GM08714 (cell line): ENCODE measurements around the gene ZNF618.

Experiments
- H3K4me3 ChIP-seq: fragments of 200-500 bp; sonication (Bioruptor generic); 2 replicates; pipeline ENCODE4 v1.5.1; 2014; ENCODE audit warnings: mild to moderate bottlenecking, low read length, inconsistent platforms
- ZNF274 ChIP-seq: IDR thresholded peaks from 2 replicates; pipeline ENCODE4 v1.6.1; 2012; ENCODE audit warnings: mild to moderate bottlenecking, low read depth, low read length

Gene ZNF618

GRCh38 chr9:113930390-113930783 is 54.3 kb downstream of the ZNF618 start:
- no peak overlapping the region for H3K4me3 ChIP-seq
- no peak for TF ChIP-seq ZNF274

DNA sequence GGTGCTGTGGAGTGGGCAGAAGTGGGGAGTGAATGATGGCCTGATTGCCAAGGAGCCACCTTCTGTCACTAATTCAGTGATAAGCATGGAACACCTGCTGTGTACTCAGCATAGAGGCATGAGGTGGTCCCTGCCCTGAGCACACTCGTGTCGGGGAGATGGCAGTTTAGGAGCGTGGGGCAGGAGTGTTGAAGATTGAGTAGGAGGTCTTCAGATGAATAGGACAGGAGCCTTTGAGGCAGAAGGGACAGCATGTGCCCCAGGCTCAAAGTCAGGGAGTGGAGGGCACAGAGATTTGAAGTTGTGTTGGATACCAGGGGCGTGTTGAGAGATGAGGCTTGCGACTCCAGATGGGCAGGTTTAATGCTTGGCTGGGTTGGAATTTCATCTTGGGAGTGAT is 55.0 kb downstream of the ZNF618 start:
- TF ChIP-seq ZNF274: no peak
- no peak overlapping the region for H3K4me3 ChIP-seq

DNA sequence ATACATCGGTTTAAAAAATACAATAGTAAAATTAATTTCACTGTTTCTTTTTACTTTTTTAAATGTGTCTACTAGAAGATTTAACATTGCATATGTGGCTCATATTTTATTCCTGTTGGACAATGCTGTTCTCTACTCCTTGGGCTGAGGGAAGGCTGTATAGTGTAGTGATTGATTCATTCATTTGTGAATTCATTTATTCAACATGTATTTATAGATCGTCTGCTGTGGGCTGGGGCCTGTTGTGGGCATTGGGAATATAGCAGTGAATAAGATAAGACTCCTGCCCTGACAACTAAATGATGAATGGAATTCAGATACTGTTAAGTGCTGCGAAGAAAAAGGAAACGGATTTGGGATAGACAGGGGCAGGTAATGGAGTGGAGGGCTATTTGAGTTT is 55.7 kb downstream of the ZNF618 start:
- TF ChIP-seq ZNF274: no peak
- H3K4me3 ChIP-seq: no peak overlapping the region

DNA sequence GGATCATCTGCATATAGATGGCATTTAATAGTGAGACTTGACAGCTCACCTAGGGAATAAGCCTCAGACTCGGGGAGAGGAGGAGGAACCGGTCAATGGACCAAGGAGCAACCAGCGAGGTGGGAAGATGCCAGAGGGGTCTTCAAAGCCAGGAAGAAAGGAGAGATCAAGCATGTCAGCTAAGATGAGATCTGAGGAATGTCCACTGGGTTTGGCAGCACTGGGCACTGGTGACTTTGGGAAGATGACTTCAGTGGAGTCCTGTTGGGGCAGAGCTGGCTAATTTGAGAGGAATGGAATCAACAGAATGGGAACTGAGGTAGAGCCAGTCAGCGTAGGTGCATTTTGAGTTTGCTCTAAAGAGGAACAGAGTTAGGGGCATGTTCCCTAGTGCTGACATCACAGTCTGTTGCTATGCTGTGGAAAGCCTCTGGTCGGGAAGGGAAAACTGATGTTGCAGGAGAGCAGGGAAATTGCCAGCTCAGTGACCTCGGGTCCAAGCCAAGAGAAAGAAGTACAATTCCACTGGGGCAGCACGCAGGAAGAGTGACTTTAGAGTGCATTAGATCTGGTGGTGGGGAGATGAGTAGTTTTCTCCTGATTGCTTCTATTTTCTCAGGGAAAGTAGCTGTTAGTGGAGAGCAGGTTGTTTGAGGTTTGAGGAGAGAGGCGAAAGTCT is 56.9 kb downstream of the ZNF618 start:
- no peak for TF ChIP-seq ZNF274

GRCh38 chr9:113933671-113934070 is 57.6 kb downstream of the ZNF618 start:
- TF ChIP-seq ZNF274: no peak
- H3K4me3 ChIP-seq: no peak overlapping the region

More for the DNA sequence above, 56.9 kb downstream of the ZNF618 start:
- H3K4me3 ChIP-seq: no peak overlapping the region

DNA sequence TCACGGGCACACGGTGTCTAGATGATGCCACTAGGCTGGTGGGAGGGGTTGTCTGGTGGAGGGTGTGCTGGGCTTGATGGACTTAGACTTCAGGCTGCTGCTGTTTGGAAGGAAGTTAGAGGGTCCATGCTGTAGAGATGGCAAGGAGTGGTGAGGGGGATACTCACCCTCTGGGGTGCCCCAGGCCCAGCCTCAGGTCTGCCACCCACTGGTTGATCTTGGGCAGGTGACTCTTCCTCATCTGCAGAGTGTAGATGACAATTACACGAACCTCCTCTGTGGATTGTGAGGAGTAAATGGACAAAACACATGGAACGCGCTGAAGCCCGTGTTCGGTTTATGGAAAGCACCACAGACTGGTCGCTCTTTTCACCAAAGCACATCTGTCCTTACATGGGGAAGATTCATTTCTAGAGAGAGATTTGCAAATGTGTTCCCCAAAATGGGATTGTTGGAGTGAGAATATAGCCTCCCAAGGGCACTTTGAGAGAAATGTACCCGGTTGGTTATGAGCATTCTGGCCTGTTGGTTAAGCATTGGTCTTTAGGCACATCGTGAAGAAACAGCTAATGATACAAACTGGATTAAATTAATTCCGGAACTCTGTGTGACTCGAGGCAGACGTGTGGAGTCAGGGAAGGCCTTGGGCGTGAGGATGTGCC is 58.2 kb downstream of the ZNF618 start:
- no peak for TF ChIP-seq ZNF274
- no peak overlapping the region for H3K4me3 ChIP-seq

DNA sequence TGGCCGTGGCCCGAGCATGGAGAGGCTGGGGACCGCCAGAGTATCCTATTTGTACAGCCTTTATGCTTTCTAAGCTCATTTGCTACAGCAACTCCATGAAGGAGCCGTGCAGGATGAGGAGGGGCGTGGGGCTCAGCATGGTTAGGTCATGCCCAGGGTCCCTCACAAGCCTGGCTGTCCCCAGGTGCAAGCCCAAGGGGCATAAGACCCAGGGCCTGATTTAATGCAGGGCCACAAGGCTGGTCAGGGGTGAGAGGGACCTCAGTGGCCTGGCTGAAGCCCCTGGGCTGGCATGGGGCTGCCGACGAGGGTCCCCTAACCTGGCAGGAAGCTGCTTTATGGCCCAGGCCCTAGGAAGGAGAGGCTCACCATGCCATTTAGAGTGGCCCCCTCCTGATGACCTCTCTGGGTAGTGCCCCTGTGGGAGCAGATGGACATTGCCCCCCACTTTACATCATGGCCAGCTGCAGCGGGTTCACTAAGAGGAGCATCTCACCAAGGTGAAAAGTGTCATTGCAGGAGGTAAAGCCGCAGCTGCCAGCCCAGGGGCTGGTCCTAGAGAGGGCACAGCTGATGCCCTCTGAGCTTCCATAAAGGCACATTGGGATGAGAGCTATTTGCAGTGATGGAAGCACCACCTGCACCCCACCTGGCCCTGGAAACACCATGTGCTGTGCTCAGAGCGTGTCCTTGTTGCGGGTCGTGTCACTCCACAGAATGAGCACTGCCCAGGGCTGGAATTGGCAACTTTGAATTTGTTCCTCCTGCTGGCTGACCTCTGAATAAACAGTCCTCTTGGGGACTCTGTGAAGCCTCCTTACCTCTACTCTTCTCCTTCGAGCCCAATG is 58.9 kb downstream of the ZNF618 start:
- no peak for TF ChIP-seq ZNF274
- no peak overlapping the region for H3K4me3 ChIP-seq

DNA sequence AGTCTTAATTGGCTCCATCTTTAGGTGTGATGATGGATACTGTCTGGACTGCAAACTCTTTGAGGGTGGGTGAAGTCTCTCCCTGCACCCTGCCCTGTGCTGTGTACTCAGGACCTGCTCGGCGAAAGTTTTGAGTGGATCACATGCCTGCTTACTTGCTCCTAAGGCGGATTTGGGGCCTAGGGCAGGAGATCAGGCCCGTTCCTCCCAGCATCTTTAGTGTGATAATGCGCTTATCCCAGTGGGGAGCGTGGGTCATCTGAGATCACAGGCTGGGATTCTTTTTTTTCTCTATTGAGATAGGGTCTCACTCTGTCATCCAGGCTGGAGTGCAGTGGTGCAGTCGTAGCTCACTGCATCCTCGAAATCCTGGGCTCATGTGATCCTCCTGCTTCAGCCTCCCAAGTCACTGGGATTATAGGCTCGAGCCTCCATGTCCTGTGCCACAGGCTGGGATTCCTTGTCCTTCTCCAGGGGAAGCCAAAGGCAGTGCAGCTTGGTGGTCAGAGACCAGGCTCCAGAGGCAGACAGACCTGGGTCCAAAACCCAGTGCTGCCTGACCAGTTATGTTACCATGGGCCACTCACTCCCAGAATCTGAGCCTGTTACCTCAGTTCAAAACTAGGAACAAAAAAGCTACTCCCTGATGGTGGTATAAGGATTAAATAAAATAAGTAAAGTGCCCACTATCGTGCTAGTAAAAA is 59.7 kb downstream of the ZNF618 start:
- H3K4me3 ChIP-seq: no peak overlapping the region
- no peak for TF ChIP-seq ZNF274

DNA sequence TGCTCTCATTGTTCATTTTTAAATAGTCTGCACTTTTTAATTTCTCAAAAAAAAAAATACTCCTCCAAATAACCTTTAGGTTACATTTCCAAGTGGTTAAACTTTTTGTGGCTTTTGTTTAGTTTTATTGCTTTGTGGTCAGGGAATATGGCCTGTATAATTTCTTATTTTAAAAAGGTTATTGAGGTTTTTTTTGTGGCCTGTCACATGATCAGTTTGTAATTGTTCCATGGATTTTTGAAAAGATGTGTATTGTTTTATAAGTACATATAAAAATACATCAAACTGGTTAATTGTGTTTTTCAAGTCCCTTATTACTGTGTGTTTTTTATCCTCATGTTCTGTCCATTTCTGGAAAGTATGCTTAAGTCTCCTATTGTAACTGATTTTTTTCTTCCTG is 64.0 kb downstream of the ZNF618 start:
- no peak overlapping the region for H3K4me3 ChIP-seq
- no peak for TF ChIP-seq ZNF274

DNA sequence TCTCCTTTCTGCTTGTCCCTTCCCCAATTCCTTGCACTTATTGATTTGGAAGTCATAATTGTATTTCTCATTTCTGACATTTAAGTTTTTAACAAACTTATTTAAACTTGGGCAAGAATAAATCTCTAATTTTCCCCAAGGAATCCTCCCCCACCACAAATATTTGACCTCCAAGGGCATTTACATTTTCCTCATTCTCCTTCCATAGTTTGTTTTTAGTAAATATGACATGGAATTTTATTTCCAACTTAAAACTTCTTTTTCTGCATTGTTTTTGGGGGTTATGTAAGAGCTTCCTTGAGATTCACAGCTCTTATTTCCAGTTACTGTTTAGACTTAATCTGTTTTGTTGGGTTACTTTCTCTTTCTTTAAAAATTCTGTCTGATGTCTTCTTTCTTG is 64.9 kb downstream of the ZNF618 start:
- H3K4me3 ChIP-seq: no peak overlapping the region
- no peak for TF ChIP-seq ZNF274

- no peak for TF ChIP-seq ZNF274
- no peak overlapping the region for H3K4me3 ChIP-seq
Measured at GRCh38 chr9:113941526-113941925, 65.4 kb downstream of the ZNF618 start.

GRCh38 chr9:113943112-113944009 is 67.3 kb downstream of the ZNF618 start:
- H3K4me3 ChIP-seq: no peak overlapping the region
- no peak for TF ChIP-seq ZNF274

DNA sequence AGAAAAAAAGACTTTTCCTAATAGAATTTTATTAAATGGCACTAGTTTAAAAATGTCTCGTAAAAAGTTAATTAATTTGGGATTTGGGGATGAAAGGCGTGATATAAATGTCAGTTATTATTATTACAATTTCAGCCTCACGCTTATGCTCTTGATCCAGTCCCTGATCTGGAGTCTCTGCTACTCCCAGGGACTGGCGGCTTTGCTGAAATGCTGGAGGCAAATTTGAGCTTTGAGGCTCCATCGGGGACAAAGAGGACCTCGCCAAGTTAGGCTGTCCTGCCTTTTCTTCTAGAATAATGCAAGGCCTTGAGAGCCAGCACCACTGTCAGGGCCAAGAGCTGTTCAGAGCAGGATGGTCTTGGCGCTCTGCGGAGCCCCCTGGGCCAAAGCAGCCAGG is 69.7 kb downstream of the ZNF618 start:
- H3K4me3 ChIP-seq: no peak overlapping the region
- TF ChIP-seq ZNF274: no peak

DNA sequence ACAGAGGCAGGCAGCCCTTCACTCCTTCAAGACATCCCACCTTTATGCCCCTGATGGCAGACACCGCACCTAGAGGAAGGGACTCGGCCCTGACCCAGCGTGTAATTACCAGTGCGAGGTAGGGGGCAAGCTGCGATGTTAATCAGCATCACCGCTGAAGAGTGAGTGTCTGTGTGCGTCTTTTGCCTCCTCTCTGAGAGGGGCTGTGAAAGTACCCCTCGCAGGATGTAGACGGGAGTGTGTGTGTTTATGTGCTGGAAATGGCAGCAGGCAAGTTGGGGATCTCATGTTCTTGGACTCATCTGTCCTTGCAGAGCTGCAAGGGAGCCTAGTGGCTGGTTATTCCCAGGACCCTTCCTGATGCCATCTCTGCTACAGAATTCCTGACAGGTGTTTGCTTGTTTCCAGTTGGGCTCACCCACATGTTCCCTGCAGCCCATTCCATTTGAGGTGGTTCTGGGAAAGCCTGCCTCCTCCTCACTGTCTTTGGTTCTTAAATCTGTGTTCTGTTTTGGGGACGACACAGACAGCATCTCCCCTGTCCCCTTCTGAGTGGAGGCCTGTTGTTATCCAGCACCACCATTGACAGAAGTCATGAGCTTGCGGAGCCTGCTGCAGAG is 70.5 kb downstream of the ZNF618 start:
- no peak overlapping the region for H3K4me3 ChIP-seq
- TF ChIP-seq ZNF274: no peak
